Chondrocyte (in vitro differentiated cells): ENCODE measurements around the gene NENF. TPM values are rescaled to one million over a fixed set of nuclear protein-coding genes. Genes with fewer than 3 reads are reported as not detected.
A peak's percentile ranks its signal among the peaks of the same experiment; 100 is the strongest.

ENCODE experiments used
- DNase-seq: peaks from one replicate; pipeline ENCODE4 v3.0.0; 2021; ENCODE audit warnings: mixed read lengths, low spot score
- H3K27ac Mint-ChIP-seq: one replicate; pipeline ENCODE4 v1.8.0; 2021; ENCODE audit warnings: mild to moderate bottlenecking, moderate library complexity, mixed read lengths; ENCODE audit not compliant: unreplicated experiment
- H3K27me3 Mint-ChIP-seq: 2 replicates; pipeline ENCODE4 v1.8.0; 2021; ENCODE audit warnings: low read depth, mixed read lengths
- H3K36me3 Mint-ChIP-seq: 2 replicates; pipeline ENCODE4 v1.8.0; 2021; ENCODE audit warnings: low read depth, mixed read lengths
- H3K4me1 Mint-ChIP-seq: 2 replicates; pipeline ENCODE4 v1.8.0; 2021; ENCODE audit warnings: low read depth, mild to moderate bottlenecking, mixed read lengths
- H3K4me3 Mint-ChIP-seq: one replicate; pipeline ENCODE4 v1.8.0; 2021; ENCODE audit warnings: mild to moderate bottlenecking, moderate library complexity, mixed read lengths; ENCODE audit not compliant: unreplicated experiment
- H3K9me3 Mint-ChIP-seq: 2 replicates; pipeline ENCODE4 v1.8.0; 2021; ENCODE audit warnings: low read depth, mixed read lengths
- CTCF ChIP-seq: fragments of 200-600 bp; sonication (generic); IDR thresholded peaks from 2 replicates; pipeline ENCODE4 v1.5.0; 2021; ENCODE audit warnings: antibody characterized with exemption, mild to moderate bottlenecking, moderate library complexity
- total RNA-seq: library from RNA; stranded (reverse); gene quantifications from 3 replicates; pipeline ENCODE4 v1.2.1, GENCODE V29; 2021

NENF gene
- total RNA-seq, 1 donor from 2014 or later, result 48.6 TPM

GRCh38 chr1:212451416-212452322 is 18.9 kb downstream of the NENF start:
- Mint-ChIP-seq H3K27me3 (no peaks in the 10 kb centered on the region), H3K9me3 (no peaks in the 10 kb centered on the region), H3K27ac (no peak overlapping the region), H3K4me3 (no peak overlapping the region), H3K4me1 (peaks cover 17% of the 10 kb centered on the region), H3K36me3 (no peaks in the 10 kb centered on the region)
- TF ChIP-seq CTCF, result no peak
- DNase-seq, result no peak

- H3K36me3 Mint-ChIP-seq, result no peaks in the 10 kb centered on the region
- H3K4me1 Mint-ChIP-seq, result peaks cover 17% of the 10 kb centered on the region
Observed at GRCh38 chr1:212452323-212453155, 19.8 kb downstream of the NENF start.

GRCh38 chr1:212453156-212453857 is 20.6 kb downstream of the NENF start:
- Mint-ChIP-seq H3K4me3 (no peak overlapping the region), H3K27me3 (no peaks in the 10 kb centered on the region), H3K36me3 (no peaks in the 10 kb centered on the region), H3K9me3 (peaks cover 5% of the 10 kb centered on the region), H3K27ac (peak overlapping the region; percentile 47), H3K4me1 (peaks cover 17% of the 10 kb centered on the region)
- peak; percentile 76 for DNase-seq
- TF ChIP-seq CTCF, result no peak

More at GRCh38 chr1:212452323-212453155, 19.8 kb downstream of the NENF start:
- H3K27me3 Mint-ChIP-seq, result no peaks in the 10 kb centered on the region
- H3K9me3 Mint-ChIP-seq, result no peaks in the 10 kb centered on the region
- DNase-seq, result peak; percentile 30
- TF ChIP-seq CTCF, result no peak
- H3K4me3 Mint-ChIP-seq, result no peak overlapping the region
- peak overlapping the region; percentile 47 for H3K27ac Mint-ChIP-seq

GRCh38 chr1:212454741-212455140 is 22.0 kb downstream of the NENF start:
- Mint-ChIP-seq H3K4me3 (no peak overlapping the region), H3K4me1 (peaks cover 17% of the 10 kb centered on the region), H3K27me3 (no peaks in the 10 kb centered on the region), H3K27ac (no peak overlapping the region), H3K36me3 (no peaks in the 10 kb centered on the region), H3K9me3 (peaks cover 5% of the 10 kb centered on the region)
- peak; percentile 70 for DNase-seq
- no peak for TF ChIP-seq CTCF

- no peak overlapping the region for H3K27ac Mint-ChIP-seq
Observed at GRCh38 chr1:212455401-212455800, 22.7 kb downstream of the NENF start.

More at GRCh38 chr1:212455401-212455800, 22.7 kb downstream of the NENF start:
- peaks cover 17% of the 10 kb centered on the region for H3K4me1 Mint-ChIP-seq
- H3K36me3 Mint-ChIP-seq, result no peaks in the 10 kb centered on the region
- TF ChIP-seq CTCF, result no peak
- peaks cover 5% of the 10 kb centered on the region for H3K9me3 Mint-ChIP-seq
- H3K4me3 Mint-ChIP-seq, result no peak overlapping the region
- DNase-seq, result no peak
- H3K27me3 Mint-ChIP-seq, result no peaks in the 10 kb centered on the region
